ENCODE measurements around the gene FGL2.

DNA sequence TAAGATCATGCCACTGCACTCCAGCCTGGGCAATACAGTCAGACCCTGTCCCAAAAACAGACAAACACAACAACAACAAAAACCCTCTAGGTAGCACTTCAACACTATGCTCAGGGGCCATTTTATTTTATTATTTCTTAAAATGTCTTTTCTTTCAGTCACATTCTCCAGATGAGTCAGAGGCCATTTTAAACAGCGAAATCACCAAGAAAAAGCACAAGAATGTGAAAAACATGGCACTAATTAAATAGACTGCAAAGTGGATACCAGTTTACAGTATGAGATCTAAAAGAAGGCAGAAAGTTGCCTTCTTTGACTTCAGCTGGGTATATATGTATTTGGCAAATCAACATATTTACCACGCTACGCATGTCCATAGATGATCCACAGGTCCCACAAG lies 6.1 kb upstream of the FGL2 start:
- TF ChIP-seq, protein P1, sequence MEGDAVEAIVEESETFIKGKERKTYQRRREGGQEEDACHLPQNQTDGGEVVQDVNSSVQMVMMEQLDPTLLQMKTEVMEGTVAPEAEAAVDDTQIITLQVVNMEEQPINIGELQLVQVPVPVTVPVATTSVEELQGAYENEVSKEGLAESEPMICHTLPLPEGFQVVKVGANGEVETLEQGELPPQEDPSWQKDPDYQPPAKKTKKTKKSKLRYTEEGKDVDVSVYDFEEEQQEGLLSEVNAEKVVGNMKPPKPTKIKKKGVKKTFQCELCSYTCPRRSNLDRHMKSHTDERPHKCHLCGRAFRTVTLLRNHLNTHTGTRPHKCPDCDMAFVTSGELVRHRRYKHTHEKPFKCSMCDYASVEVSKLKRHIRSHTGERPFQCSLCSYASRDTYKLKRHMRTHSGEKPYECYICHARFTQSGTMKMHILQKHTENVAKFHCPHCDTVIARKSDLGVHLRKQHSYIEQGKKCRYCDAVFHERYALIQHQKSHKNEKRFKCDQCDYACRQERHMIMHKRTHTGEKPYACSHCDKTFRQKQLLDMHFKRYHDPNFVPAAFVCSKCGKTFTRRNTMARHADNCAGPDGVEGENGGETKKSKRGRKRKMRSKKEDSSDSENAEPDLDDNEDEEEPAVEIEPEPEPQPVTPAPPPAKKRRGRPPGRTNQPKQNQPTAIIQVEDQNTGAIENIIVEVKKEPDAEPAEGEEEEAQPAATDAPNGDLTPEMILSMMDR (IDR thresholded peaks at IDR 0.05) = no peak
- TF ChIP-seq SREBF2 (IDR thresholded peaks at IDR 0.05) (no peak), JUN (IDR thresholded peaks at IDR 0.05) (no peak), MAFK (IDR thresholded peaks at IDR 0.05; ENCODE audit: partially characterized antibody) (no peak), REST (IDR thresholded peaks at IDR 0.05) (no peak), ZNF302 (CRISPR knock-in tag; IDR thresholded peaks at IDR 0.05) (no peak), JUNB (IDR thresholded peaks at IDR 0.05) (no peak)
- TF ChIP-seq, protein P2, sequence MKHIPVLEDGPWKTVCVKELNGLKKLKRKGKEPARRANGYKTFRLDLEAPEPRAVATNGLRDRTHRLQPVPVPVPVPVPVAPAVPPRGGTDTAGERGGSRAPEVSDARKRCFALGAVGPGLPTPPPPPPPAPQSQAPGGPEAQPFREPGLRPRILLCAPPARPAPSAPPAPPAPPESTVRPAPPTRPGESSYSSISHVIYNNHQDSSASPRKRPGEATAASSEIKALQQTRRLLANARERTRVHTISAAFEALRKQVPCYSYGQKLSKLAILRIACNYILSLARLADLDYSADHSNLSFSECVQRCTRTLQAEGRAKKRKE (CRISPR knock-in tag; IDR thresholded peaks at IDR 0.05; ENCODE audit: low read depth) = no peak

Measured in A549 (cell line).